ENCODE results near the gene RBP3. TPM values are rescaled to one million over a fixed set of nuclear protein-coding genes. Genes with fewer than 3 reads are reported as not detected.

RBP3 gene
- total RNA-seq, 4 donors from 2014 or later: not detected

DNA sequence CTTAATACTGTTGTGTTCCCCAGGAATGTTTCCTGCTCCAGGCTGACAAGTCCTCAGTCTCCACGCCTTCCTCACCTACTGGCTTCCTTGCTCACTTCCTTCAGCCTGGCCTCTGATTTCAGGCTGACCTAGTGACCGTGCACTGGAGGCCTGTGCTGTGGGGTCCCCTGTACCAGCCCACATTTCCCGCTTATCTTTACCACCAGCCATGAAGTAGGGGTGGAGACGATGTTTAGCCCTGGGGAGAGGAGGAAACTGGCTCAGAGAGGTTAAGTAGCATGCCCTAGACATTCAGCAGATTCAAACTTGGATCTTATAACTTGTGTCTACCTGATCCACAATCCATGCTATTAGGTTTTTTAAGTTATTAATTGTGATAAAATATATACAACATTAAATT lies 40.7 kb downstream of the RBP3 start:
- DNase-seq (ENCODE audit: low spot score in 2 of 2): peak in 1 of 2 donors; percentile 6
- WGBS, 2 donors: 87 to 94% methylated on average over 4 of the region's 4 CpGs
- intact Hi-C loops (cut with DNase I; ENCODE audit: low total_unique reads): no loop called here
- H3K4me3 ChIP-seq (ENCODE audit: low read depth, poor library complexity, severe bottlenecking): no peak overlapping the region
- TF ChIP-seq POLR2A (IDR thresholded peaks at IDR 0.05): no peak
- TF ChIP-seq, protein P1, sequence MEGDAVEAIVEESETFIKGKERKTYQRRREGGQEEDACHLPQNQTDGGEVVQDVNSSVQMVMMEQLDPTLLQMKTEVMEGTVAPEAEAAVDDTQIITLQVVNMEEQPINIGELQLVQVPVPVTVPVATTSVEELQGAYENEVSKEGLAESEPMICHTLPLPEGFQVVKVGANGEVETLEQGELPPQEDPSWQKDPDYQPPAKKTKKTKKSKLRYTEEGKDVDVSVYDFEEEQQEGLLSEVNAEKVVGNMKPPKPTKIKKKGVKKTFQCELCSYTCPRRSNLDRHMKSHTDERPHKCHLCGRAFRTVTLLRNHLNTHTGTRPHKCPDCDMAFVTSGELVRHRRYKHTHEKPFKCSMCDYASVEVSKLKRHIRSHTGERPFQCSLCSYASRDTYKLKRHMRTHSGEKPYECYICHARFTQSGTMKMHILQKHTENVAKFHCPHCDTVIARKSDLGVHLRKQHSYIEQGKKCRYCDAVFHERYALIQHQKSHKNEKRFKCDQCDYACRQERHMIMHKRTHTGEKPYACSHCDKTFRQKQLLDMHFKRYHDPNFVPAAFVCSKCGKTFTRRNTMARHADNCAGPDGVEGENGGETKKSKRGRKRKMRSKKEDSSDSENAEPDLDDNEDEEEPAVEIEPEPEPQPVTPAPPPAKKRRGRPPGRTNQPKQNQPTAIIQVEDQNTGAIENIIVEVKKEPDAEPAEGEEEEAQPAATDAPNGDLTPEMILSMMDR (IDR thresholded peaks at IDR 0.05): no peak

DNA sequence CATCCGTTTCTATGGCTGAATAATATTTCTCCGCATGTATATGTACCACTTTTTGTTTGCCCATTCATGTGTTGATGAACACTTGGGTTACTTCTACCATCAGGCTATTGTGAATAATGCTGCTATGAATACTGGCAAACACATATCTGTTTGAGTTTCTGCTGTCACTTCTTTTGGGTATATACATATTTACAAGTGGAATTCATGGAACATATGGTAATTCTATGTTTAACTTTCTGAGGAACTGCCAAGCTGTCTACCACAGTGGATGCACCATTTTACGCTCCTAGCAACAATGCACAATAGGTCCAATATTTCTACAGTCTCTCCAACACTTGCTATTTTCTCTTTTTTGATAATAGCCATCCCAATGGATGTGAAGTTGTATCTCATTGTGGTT lies 41.5 kb downstream of the RBP3 start:
- TF ChIP-seq POLR2A (IDR thresholded peaks at IDR 0.05): no peak
- TF ChIP-seq, protein P1 (IDR thresholded peaks at IDR 0.05): no peak
- 90 to 94% methylated on average over 3 of the region's 3 CpGs for WGBS, 2 donors
- no peak for DNase-seq (ENCODE audit: low spot score in 2 of 2)
- H3K4me3 ChIP-seq (ENCODE audit: low read depth, poor library complexity, severe bottlenecking): no peak overlapping the region
- intact Hi-C loops (cut with DNase I; ENCODE audit: low total_unique reads): no loop called here

DNA sequence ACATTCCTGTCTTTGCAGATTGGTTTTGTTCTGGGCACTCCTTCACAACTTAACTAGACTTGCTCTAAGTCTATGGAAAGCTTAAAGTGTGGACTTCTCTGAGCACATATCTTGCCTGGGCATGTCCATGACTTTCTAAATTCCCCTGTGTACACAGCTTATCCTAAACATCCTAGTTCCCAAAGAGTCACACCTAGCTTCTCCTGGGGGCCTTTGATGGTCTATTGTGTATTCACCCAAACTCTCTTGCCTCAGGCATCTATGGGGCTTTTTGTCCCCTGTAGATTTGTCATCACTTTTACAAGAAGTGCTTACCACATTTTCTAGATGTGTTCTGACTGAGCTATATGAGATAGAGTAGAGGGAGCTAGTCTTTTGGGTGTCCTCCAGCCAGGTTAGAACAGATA lies 48.2 kb downstream of the RBP3 start:
- intact Hi-C loops (cut with DNase I; ENCODE audit: low total_unique reads): no loop called here
- H3K4me3 ChIP-seq (ENCODE audit: low read depth, poor library complexity, severe bottlenecking): no peak overlapping the region
- peak in 1 of 2 donors; percentile 13 for DNase-seq (ENCODE audit: low spot score in 2 of 2)
- TF ChIP-seq POLR2A (IDR thresholded peaks at IDR 0.05): no peak
- TF ChIP-seq, protein P1 (IDR thresholded peaks at IDR 0.05): no peak

DNA sequence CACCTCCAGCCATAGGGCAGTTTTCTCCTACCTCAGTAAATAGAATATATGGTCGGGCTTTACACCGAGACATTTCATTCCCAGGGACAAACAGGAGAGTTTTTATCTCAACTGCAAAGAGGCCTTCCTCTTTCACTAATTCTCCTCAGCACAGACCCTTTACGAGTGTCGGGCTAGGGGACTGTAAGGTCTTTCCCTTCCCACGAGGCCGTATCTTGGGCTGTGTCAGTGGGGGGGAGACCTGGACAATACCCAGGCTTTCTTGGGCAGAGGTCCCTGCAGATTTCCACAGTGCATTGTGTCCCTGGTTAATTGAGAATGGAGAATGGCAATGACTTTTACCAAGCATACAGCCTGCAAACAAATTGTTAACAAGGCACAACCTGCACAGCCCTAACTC lies 49.1 kb downstream of the RBP3 start:
- DNase-seq (ENCODE audit: low spot score in 2 of 2): peak in 1 of 2 donors; percentile 6
- TF ChIP-seq, protein P1 (IDR thresholded peaks at IDR 0.05): no peak
- no peak for TF ChIP-seq POLR2A (IDR thresholded peaks at IDR 0.05)
- 76 to 81% methylated on average over 6 of the region's 6 CpGs for WGBS, 2 donors
- no peak overlapping the region for H3K4me3 ChIP-seq (ENCODE audit: low read depth, poor library complexity, severe bottlenecking)
- intact Hi-C loops (cut with DNase I; ENCODE audit: low total_unique reads): no loop called here

DNA sequence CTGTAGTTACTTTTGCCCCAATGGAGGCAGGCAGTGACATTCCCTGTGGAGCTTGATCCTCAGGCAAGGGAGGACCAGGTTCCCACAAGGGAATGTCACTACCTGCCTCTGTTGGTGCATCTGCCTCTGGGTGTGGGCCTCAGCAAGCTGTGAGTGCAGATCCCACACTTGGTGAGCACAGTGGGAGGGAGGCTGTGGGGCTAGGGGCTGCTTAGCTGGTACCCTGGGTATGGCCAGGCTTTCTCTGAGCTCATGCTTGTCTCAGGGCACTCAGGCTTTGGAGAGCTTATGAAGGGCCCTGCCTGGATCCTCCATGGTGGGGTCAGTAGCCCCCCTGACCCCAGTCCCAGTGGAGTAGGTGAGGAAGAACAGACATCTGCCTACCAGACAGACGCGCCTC lies 52.1 kb downstream of the RBP3 start:
- no peak overlapping the region for H3K4me3 ChIP-seq (ENCODE audit: low read depth, poor library complexity, severe bottlenecking)
- TF ChIP-seq, protein P1 (IDR thresholded peaks at IDR 0.05): no peak
- no peak for TF ChIP-seq POLR2A (IDR thresholded peaks at IDR 0.05)
- intact Hi-C loops (cut with DNase I; ENCODE audit: low total_unique reads): no loop called here
- WGBS, 2 donors: 97 to 100% methylated on average over 2 of the region's 2 CpGs
- no peak for DNase-seq (ENCODE audit: low spot score in 2 of 2)

DNA sequence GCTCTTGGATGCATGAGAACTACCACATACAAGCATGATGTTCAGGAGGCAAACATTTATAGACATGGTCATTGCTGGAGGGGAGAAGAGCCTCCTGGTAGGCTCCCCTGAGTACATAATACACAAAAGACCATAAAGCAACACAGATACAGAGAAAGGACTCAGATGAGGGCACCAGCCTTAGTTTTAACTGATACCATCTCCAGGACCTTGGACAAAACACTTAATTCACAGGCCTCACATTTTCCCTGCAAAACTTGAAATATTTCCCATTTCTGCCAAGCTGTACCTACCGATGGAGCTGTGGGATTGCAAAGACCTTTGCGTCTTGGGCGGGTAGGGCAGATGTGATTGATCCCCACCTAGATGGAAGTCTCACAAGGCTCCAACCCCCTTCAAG lies 52.6 kb downstream of the RBP3 start:
- TF ChIP-seq, protein P1 (IDR thresholded peaks at IDR 0.05): no peak
- TF ChIP-seq POLR2A (IDR thresholded peaks at IDR 0.05): no peak
- WGBS, 2 donors: 93% methylated on average over 3 of the region's 3 CpGs
- no peak overlapping the region for H3K4me3 ChIP-seq (ENCODE audit: low read depth, poor library complexity, severe bottlenecking)
- intact Hi-C loops (cut with DNase I; ENCODE audit: low total_unique reads): no loop called here
- DNase-seq (ENCODE audit: low spot score in 2 of 2): no peak
